8988T (cell line): ENCODE data around the gene PTPRN2.

ENCODE experiments used
- DNase-seq: peaks from one replicate; pipeline ENCODE4 v3.0.0; 2011

PTPRN2 gene

DNA sequence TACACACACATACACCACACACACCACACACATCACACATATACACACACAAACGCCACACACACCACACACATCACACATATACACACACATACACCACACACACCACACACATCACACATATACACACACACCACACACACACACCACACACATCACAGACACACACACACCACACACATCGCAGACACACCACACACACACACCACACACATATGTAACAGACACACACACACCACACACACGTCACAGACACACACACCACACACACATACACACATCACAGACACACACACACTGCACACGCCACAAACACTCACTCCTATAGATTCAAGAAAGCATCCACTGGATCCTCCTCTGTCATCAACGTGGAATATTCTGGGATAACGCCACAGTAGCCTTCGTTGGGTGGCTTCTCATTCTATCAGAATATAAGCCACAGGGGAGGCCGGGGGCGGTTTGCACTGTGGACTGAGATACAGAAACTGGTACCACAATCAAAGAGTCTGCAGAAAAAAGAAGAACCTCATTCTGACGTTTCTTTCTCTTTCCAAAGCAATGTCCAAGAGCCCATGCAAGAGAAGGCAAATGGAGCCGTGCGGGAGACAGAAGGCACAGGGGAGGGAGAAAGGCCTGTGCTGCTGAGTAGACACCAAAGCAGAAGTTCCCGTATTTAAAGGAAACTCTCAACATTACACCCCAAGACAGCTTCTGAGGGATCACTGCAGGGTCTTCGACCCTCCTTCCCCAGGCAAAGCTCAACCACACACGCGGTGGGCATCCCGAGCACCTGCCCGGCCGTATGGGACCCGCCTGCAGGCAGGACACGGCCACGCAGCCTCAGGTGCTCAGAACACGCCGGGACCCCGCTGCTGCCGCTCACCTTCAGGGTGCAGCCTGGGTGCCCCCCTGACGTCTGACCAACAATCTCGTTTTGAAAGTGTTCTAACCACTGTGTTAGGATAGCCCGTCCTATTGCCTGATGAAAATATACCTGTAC lies 929.6 kb downstream of the PTPRN2 start:
- DNase-seq: no peak

DNA sequence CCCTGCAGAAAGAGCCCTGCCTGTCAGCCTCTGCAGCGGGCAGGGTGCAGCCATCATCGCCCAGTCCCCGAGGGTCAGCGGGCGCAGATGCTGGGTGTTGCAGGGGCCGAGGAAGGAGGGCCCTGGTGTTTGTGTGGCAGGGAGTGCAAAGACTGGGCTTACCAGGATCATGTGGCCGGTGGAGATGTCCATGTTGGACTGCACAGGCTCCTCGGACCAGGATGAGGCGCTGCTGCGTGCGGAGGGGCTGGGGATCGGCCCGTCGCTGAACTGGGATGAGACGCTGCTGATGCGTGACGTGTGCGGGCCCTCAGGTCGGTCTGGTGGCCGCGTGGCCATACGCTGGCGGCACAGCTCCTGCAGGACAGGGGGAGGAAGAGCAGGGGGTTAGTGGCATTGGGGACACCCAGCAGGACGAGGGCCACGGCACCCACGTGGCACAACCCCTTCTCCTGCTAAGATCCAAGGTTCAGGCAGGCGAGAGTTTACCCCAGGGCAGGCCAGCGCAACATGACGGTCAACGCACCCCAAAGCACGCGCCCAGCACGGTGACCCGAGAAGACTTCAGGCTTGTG lies 931.3 kb downstream of the PTPRN2 start:
- DNase-seq: no peak

DNA sequence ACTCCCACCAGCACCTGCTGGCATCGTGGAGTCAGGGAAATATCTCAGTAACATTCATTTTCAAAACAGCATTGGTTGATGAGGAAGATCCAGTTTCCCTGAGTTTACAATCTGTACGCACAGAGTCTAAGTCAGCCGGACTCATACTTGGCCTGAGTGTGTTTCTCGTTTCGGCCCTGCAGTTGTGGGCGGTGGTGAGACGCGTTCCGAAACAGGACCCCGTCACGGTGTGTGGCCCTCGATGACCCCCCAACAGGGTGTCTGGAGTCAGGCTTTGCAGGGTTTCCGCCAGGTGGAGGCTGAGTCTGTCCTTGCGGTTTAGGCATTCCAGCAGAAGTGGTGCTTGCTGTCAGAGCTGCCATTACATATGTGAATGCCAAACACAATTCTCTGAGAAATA lies 933.3 kb downstream of the PTPRN2 start:
- no peak for DNase-seq

DNA sequence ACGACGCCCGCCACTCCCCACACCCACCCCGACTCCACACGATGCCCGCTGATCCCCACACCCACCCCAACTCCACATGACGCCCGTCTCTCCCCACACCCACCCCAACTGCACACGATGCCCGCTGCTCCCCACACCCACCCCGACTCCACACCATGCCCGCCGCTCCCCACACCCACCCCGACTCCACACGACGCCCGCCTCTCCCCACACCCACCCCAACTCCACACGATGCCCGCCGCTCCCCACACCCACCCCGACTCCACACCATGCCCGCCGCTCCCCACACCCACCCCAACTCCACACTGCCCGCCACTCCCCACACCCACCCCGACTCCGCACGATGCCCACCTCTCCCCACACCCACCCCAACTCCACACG lies 933.8 kb downstream of the PTPRN2 start:
- DNase-seq: no peak

DNA sequence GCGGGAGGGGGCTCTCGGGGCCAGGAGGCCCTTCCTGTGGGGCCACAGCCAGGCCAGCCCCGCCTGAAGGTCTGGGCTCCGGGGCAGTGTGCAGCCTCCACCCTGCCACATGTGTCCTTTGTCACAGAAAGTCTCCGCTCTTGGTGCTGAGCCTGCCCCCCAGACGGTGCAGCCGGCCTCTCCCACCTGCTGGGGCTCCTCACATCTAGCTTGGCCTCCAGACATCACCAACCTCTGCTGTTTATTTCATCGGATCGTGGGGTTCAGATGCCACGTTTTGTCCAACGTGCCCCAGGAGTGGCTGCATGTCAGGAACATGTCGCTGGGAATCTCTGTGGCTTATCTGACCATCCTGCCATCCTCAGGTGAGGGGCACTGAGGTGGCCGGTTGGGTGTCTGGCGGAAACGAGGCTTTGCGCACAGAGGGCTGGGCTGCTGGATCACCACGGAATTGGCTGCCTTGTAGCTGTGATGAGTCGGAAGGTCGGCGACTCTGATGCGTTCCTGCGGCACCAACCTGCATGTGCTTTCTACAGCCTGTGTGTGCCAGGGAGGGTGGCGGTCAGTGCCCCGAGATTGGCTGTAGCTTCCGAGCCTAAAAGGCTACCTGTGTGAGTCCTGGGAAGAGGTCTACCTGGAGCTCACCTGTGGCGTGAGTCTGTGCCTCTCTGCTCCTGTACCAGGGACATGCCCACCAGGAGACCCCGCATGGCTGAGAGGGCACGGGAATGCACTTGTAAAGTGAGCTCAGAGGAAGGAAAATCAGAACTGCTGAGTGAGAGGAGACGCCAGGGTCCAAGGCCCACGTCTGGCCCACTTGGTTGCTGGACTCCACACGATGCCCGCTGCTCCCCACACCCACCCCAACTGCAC lies 934.4 kb downstream of the PTPRN2 start:
- DNase-seq: no peak

DNA sequence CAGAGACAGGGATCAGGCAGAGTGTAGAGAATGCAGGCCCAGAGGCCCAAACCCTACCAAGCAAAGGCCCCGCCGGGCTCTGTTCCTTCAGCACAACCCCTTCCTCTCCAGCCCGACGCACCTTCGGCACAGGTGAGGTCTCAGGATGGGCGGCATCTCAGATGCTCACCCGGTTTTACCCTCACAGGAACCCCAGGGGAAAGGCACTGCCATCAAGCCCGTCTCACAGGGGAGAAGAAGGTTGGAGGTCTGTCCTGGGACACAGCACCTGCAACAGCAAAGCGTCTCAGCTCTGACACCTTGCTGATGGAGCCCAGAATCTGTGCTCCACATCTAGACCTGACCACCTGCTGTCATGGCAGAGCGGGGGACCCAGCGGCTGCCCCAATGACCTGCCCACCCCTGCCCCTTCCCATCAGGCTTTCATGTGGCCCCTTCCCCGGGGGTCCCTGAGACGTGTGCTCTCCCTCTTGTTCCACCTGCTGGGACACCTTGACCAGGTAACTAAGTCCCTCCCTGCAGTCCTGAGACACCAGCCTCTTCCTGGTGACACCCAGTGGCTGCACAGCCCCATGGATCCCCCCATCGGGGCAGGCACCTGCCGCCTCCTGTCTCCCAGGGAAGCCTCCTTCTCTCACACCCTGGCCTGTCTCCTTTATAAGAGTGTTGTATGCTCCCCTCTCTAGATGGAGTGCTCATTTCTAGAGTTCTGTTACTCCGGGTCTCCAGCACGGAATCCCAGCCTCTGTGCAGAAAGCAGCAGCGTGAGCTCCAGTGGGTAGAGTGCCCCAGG lies 935.3 kb downstream of the PTPRN2 start:
- no peak for DNase-seq

DNA sequence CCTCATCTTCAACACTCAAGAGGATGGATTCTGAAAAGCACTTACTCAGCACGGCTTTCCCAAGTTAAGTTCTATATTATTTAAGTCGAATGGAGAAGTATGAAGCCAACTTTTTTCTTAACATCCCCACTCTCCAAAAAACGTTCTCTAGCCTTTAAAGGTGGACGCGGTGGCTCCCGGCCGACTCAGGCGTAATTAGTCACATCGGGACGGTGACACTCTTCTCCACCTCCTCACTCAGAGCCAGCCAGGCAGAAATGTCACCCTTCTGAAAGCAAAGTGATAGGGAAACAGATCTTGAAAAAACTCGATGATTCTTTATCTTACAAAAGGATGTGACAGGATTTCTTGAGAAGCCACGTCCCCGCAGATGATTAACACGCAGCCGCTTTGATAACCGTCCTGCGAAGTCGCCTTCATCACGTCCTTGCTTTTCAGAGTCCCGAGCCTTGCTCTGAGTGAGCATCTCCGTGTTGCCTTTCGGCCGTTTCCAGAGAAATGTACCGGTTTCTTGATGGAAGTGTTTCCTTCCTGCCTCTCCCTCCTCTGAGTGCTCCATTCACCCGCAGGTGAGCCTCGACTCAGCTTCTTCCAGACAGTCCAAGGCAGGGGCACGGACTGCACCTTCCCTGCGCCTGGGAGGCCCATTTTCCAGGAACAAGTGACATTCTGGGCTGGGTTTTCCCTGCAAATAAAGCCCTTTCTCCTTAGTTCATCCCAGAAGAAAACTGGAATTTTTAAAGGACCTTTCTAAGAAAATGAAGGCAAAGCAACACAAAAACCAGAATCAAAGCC lies 936.1 kb downstream of the PTPRN2 start:
- DNase-seq: no peak

DNA sequence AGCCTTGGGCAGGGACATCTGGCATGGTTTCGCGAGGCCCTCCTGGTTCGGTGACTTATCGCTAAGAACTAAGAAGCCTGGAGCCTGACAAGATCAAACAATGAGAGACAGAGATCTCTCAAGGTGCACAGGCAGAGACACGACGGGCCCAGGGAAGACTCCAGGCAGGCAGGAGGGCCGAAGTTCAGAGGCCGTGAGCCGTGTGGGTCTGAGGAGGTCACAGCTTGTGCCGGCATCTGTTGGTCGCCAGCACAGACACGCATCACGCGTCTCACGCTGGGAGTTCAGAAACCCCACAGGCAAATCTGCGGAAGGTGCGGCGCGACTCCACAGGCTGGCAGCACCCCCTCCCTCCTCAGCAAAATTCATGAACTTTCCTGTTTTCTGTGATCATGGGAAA lies 936.8 kb downstream of the PTPRN2 start:
- no peak for DNase-seq

DNA sequence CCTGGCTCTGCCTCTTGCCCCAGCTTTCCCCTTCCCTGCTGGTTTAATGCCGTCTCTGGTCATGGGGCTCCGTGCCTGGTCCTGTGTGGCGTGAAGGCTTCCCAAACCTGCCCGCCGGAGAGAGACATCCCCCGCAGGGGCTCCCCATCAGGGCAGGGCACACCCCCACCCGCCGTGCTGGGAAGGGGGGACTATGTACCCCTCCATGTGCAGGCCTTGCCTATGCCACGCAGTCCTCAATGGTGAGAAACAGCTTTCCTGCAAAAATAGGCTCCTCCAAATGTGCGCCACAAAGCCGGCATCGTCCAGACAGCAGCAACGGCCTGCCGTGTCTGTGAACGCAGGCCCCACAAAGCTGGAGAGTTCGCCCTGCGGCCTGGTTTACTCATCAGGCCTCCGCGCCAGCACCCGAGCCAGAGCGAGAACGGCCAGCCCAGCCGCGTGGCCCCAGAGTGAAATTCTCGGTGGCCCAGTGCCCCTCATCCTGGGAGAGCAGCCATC lies 937.4 kb downstream of the PTPRN2 start:
- DNase-seq: no peak

DNA sequence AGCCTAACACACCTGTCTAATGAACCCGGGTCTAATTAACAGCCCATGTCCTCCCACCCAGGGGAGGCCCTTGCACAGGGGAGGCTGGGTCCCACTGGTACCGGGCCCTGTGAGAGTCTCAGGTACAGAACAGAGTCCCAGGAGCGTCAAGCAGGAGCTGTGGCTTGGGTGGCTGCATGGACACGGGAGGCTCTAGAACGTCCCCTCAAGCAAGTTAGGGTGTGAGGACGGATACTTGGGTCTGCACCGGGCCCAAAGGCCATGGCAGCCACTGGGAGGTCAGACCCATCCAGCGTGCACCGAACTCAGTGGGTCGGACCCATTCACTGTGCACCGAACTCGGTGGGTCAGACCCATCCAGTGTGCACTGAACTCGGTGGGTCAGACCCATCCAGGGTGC lies 941.1 kb downstream of the PTPRN2 start:
- no peak for DNase-seq

DNA sequence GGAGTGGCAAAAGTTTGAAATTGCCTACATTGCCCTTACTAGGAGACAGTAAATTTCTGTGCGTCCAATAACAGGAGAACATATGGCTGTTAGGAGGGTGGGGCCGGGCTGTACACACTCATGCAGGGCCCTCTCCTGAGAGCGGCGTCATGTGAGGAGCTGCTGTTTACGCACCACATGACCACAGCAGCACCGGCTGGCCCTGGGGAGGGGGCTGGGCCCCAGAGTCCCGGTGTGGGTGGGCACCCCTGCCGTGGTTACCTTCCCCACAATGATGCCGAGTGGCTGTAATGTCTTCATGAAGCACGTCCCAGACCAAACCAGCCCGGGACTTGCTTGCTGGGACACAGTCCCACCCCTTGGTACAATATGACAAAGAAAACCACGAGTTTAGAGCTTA lies 942.1 kb downstream of the PTPRN2 start:
- DNase-seq: no peak

DNA sequence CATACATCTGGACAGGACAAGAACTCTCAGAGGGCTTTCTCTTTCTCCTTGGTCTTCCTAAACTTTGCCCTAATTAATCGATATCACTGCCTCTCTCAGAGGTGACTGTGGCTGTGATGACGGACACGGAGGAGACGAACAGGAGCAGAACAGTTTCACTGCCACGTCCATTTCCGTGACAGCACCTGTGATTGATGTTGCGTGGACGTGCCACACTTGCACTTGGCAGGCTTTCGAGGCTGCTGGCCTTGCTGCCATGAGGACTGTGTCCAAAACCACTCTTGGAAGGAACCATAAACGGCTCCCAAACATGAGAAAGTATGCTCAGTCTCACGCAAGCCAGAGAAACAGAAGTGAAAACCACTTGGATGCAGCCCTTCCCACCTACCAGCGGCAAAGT lies 942.7 kb downstream of the PTPRN2 start:
- DNase-seq: no peak

DNA sequence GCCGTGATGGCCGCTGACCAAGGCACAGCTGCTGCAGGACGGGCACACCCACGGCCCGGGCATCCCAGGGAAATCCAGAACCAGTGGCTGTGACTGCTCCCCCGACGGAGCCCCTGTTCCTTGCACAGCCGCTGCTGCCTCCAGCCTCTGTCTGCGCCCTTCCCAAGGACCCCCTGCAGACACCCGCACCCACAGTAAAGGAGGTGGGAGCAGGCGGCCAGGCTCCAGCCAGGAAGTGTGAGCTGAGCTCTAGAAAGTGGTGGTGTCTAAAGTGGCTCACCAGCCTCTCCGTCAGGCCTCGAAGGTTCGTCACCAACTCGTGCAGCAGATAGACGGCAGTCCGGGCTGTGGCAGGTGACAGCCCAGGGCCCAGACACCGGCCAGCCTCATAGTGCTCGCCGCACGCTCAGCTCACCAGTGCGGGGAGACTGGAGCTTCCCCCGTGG lies 944.1 kb downstream of the PTPRN2 start:
- no peak for DNase-seq

DNA sequence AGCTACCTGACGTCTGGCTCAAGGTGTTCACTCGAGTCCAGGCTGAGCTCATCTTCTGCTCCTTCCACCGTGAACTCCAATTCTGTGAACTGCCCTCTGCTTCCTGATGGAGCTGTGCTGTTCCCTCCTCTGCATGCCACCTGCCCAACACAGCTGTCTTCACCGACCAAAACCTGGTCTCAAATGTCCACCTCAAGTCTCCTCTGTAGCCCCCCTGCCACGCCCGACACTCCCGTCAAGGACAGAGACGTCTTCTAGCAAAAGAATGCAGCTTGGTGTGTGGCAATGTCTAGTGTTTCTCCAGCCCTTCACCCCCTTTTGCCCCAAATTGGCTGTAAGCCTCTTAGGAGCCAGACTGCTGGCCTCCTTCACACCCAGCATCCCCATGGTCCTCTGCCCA lies 945.8 kb downstream of the PTPRN2 start:
- no peak for DNase-seq

DNA sequence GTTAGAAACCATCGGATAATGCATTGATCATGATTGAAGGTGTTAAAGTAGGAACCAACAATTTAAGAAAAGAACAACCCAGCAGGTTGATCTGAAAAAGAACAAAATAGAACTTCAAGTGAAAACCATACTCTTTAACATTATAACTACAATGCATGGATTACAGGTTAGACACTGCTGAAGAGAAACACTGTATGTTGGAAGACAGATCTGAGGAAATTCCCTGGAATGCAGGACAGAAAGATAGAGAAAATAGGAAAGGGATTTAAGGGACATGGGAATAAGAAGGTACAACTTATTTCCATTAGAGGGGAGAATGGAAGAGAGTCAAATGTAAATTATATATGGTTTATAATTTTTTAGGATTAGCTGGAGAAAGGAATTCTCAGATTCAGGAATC lies 947.5 kb downstream of the PTPRN2 start:
- no peak for DNase-seq

DNA sequence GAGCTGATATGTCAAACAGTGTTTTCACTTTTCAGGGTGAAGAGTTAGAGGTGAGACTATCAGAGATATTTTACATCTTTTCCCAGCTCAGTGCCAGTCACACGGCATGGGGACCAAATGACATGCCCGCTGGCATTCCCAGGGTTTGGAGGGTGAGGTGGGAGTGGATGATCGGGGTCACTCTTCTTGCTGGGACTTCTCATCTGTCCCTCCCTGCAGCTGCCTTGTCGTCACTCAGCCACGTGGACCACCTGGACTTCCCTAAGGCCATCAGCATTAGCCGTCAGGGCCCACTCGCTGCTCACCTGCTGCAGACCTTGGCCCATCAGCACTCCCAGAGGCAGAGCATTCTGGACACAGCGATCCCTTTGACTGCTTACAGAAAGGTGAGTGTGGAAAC lies 949.1 kb downstream of the PTPRN2 start:
- no peak for DNase-seq

DNA sequence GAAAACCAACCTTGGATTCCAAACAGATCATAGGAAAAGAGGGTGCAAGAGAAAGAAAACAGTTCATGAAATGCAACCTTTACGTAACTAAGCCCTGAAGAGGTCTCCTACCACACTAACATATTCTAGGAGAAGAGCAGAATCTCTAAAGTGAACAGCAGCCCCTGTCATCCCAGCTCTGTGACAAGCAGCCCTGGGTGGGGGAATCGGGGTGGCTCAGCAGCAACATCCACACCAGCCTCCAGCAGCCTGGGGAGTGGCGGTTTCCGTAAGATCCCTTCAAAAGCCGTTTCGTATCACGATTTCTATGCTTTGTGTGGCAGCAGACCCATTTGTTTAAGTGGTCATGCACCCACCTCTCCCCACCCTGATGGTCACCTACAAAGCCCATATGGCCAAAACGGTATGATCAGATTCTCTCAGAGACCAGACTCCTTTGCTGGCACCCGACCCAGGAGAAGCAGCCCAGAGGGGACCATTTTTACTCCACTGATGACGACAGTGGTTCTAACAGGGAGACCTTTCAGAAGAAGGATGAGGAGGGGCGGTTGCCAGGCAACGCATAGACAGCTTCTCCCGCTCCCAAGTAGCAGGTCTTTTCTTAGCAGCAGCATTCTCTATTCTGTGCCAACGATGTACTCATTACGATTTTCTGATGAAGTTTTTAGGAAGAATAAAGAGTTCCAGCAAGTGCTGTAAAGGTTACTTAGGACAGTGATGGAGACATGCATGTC lies 950.2 kb downstream of the PTPRN2 start:
- no peak for DNase-seq

DNA sequence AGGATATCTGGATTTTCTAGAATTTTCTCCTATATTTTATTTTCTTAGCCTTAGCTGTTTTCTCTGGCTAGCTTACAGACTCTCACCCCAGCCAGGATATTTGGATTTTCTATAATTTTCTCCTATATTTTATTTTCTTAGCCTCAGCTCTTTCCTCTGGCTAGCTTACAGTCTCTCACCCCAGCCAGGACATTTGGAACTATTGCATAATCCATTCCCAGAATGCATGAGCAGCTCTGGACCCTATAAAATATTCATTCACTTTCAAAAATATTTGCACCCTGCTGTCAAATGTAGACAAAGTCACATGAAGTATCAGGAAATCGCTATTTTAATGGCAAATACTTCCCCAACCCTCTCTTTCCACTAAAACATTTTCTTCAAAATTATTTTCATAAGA lies 952.0 kb downstream of the PTPRN2 start:
- no peak for DNase-seq

DNA sequence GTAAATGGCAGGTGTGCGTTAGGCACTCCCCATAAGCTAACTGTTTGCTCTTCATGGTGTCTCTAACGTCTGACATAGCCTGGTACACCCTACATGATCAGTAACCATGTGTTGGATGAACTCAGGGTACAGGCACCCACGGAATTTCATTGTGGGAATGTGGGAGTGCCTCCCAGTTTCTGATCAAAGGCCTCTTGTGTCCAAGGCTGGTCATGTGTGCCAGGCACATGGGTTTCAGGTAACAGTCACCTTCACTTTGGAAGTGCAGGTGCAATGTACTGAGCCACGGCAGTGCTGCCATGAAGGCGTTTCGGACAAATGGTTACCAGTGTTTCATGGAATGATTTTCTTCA lies 952.5 kb downstream of the PTPRN2 start:
- DNase-seq: no peak

DNA sequence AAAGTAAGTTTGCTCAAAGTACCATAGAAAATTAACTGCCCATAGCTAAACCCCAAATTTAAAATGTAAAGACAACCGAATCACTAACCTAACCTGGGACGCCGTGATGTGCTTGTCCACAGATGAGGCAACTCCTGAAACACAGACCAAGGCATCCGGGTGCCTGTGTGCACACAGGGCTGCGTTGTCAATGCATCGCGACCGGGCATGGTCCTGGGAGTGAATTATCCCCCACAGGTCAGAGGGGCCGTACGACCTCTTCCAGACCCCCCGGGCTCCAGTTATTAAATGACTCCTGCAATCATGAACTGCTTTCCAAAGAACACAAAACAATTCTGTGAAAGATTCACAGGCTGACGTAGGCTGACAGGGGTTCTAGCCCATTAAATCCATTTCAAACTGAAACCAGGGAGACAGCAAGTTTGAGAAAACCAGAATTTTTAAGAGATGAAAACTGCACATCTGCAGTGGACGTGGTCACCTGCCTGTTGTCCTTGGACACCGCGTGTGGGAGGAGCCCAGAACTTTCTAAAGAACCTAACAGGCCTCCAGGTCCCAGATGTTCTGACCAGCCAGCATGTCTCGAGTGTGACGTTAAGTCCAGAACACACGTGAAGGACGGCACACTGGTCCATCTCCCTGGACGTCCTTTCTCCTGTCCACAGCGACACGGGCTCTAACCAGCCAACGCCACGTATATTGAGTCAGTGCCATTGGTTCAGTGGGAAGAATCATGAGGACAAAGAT lies 953.0 kb downstream of the PTPRN2 start:
- DNase-seq: no peak
